Skeletal muscle cell (primary cell): ENCODE data around the gene OSBPL1A.

Source experiments
- DNase-seq: peaks from one replicate; pipeline ENCODE4 v3.0.0-alpha.2; 2010; ENCODE audit warnings: low read depth
- H3K4me3 ChIP-seq: 2 replicates; pipeline ENCODE4 v1.5.1; 2011; ENCODE audit warnings: low read depth, mild to moderate bottlenecking, control low read depth, low read length, moderate library complexity

OSBPL1A gene

GRCh38 chr18:24112874-24113615, 284.6 kb downstream of the OSBPL1A start:
- H3K4me3 ChIP-seq = no peak overlapping the region
- DNase-seq = peak; percentile 41

- DNase-seq = no peak
- no peak overlapping the region for H3K4me3 ChIP-seq
These were observed 285.2 kb downstream of the OSBPL1A start for GRCh38 chr18:24112464-24112863.
